ENCODE results near the gene ARMH1.
"Not testable (repeated sequence)": the region's sequence is repeated elsewhere in the genome, so short reads cannot be mapped to it uniquely, and the experiment has no call there.

The ARMH1 gene

GRCh38 chr1:44740179-44740617, 65.7 kb downstream of the ARMH1 start:
- CTCF ChIA-PET, result interaction anchor here (0.7 to 10.4 kb wide), 3 partner anchors 10 to 53 kb away, joined by 3 to 89 read pairs (median 4); partner anchors contain the start of gene RNU5D-1
- POLR2A ChIA-PET, result interaction anchor here (0.5 kb wide), 1 partner anchor 11 kb away, joined by 5 read pairs; no protein-coding TSS in a partner anchor
- TF ChIP-seq, protein P1, sequence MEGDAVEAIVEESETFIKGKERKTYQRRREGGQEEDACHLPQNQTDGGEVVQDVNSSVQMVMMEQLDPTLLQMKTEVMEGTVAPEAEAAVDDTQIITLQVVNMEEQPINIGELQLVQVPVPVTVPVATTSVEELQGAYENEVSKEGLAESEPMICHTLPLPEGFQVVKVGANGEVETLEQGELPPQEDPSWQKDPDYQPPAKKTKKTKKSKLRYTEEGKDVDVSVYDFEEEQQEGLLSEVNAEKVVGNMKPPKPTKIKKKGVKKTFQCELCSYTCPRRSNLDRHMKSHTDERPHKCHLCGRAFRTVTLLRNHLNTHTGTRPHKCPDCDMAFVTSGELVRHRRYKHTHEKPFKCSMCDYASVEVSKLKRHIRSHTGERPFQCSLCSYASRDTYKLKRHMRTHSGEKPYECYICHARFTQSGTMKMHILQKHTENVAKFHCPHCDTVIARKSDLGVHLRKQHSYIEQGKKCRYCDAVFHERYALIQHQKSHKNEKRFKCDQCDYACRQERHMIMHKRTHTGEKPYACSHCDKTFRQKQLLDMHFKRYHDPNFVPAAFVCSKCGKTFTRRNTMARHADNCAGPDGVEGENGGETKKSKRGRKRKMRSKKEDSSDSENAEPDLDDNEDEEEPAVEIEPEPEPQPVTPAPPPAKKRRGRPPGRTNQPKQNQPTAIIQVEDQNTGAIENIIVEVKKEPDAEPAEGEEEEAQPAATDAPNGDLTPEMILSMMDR (IDR thresholded peaks at IDR 0.05; ENCODE audit: control extremely low read depth, extremely low read depth, low read depth, missing control alignments), result no peak
- DNase-seq (ENCODE audit: extremely low spot score), result no peak

- ChIA-PET CTCF (interaction anchor here (1.0 to 10.4 kb wide), 8 partner anchors 11 to 560 kb away, joined by 3 to 89 read pairs (median 4); partner anchors contain the start of genes RNU5D-1 and RPS8), POLR2A (no interaction called here)
- TF ChIP-seq, protein P1 (IDR thresholded peaks at IDR 0.05; ENCODE audit: control extremely low read depth, extremely low read depth, low read depth, missing control alignments), result no peak
- no peak for DNase-seq (ENCODE audit: extremely low spot score)
These were observed 68.7 kb downstream of the ARMH1 start for GRCh38 chr1:44743211-44743610.

DNA sequence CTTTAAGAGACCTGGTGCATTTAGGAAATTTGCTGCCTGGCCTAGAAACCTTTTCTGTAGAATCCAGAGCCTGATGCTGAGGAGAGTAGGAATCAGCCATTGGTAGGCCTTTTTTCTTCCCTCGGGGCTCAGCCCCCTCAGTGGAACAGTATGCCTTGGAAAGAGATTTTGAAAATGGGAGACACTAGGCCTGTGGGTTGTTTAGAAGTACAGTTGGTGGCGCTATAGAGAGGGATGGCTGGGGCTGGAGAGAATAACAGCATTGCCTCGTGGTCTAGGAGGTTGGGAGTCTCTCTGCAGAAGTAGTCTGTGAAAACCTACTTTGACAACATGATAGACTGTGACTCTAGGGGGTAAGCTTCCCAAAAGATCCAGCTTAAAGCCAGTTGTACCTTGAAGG, 73.4 kb downstream of the ARMH1 start:
- ChIA-PET POLR2A (interaction anchor here (0.6 to 1.2 kb wide), 3 partner anchors 27 to 555 kb away, joined by 3 to 4 read pairs (median 3); partner anchors contain the start of gene RPS8), CTCF (interaction anchor here (1.0 to 10.4 kb wide), 9 partner anchors 9 to 52 kb away, joined by 3 to 89 read pairs (median 4); partner anchors contain the start of genes PLK3 and RNU5D-1)
- DNase-seq (ENCODE audit: extremely low spot score), result no peak
- TF ChIP-seq, protein P1 (IDR thresholded peaks at IDR 0.05; ENCODE audit: control extremely low read depth, extremely low read depth, low read depth, missing control alignments), result no peak

GRCh38 chr1:44757420-44757819, 82.9 kb downstream of the ARMH1 start:
- POLR2A ChIA-PET, result interaction anchor here (0.9 kb wide), 1 partner anchor 36 kb away, joined by 3 read pairs; no protein-coding TSS in a partner anchor

GRCh38 chr1:44759077-44759476, 84.6 kb downstream of the ARMH1 start:
- TF ChIP-seq, protein P1 (IDR thresholded peaks at IDR 0.05; ENCODE audit: control extremely low read depth, extremely low read depth, low read depth, missing control alignments), result no peak
- POLR2A ChIA-PET, result no interaction called here
- DNase-seq (ENCODE audit: extremely low spot score), result no peak
- CTCF ChIA-PET, result interaction anchor here (1.4 to 3.3 kb wide), 4 partner anchors 8 to 29 kb away, joined by 3 to 29 read pairs (median 5); partner anchors contain the start of gene RNU5D-1

More at GRCh38 chr1:44757420-44757819, 82.9 kb downstream of the ARMH1 start:
- DNase-seq (ENCODE audit: extremely low spot score), result peak; percentile 25
- TF ChIP-seq, protein P1 (IDR thresholded peaks at IDR 0.05; ENCODE audit: control extremely low read depth, extremely low read depth, low read depth, missing control alignments), result no peak
- CTCF ChIA-PET, result interaction anchor here (1.2 to 1.5 kb wide), 2 partner anchors 11 to 29 kb away, joined by 4 to 7 read pairs; no protein-coding TSS in a partner anchor

DNA sequence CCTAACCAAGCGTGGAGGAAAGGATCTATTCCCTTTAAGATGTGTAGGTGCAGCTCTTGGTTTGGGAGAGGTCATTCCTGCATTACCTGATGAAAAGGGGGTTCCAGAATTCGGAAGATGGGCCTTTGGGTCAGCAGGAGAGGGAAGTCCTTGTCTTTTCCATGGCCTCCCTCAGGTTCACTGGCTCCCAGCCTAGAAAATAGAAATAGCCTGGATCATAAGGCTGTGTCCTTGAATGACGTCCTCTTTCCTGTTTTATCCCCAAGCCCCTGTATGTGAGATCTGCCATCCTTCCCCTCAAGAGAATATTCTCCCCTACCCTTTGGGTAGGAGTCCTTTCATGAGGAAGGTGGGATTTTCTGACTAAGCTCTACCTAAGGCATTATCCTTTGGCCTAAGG, 86.4 kb downstream of the ARMH1 start:
- DNase-seq (ENCODE audit: extremely low spot score), result no peak
- TF ChIP-seq, protein P1 (IDR thresholded peaks at IDR 0.05; ENCODE audit: control extremely low read depth, extremely low read depth, low read depth, missing control alignments), result no peak
- ChIA-PET CTCF (interaction anchor here (2.8 to 3.3 kb wide), 2 partner anchors 13 to 31 kb away, joined by 12 to 29 read pairs; partner anchors contain the start of gene RNU5D-1), POLR2A (interaction anchor here (1.9 kb wide), 1 partner anchor 15 kb away, joined by 5 read pairs; the partner anchor contains the start of gene RPS8)

DNA sequence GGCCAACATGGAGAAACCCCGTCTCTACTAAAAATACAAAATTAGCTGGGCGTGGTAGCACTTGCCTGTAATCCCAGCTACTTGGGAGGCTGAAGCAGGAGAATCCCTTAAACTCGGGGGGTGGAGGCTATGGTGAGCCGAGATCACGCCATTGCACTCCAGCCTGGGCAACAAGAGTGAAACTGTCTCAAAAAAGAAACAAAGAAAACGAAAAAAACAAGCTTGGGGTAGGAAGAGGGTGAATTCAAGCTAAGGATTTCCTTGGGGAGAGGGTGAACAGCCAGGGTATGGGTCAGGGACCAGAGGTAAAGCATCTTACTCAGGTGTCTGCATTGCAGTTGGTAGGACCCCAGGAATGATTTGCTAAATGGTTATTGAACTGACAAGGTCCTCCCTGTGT, 91.9 kb downstream of the ARMH1 start:
- ChIA-PET CTCF (interaction anchor here (0.8 to 2.4 kb wide), 6 partner anchors 12 to 52 kb away, joined by 3 to 8 read pairs (median 4); partner anchors contain the start of genes PLK3 and RNU5D-1), POLR2A (interaction anchor here (1.3 to 1.7 kb wide), 2 partner anchors 9 to 45 kb away, joined by 3 to 8 read pairs; partner anchors contain the start of gene RPS8)
- not testable (repeated sequence) for DNase-seq (ENCODE audit: extremely low spot score)
